ENCODE measurements around the gene GRID2.

DNA sequence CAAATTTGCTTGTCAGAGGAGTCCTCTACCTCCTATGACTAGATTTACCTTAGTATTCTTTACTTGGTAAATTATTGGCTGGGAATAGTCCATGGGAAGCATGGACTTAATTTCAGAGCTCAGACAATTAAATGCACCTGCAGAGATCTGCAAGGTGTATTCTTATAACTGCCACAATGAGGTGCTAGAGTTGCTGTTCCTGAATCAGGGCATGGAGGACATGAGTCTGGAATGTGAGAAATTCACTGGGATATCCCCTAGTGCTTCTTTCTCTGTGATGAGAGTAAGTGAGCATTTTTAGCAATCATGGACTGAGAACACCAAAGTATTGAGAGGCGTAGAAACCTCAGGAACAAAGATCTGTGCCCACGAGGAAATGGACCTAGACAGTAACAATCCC is 32.9 kb upstream of the GRID2 start:
- no peak for TF ChIP-seq REST (IDR thresholded peaks at IDR 0.05; ENCODE audit: insufficient read depth in 1 of 2, low read depth in 2 of 2, low read length in 2 of 2)
- no peak for TF ChIP-seq TAF1 (IDR thresholded peaks at IDR 0.05; ENCODE audit: borderline replicate concordance, insufficient read depth, low read length)
